Vagina (tissue), 2 donors: Measurements from ENCODE around the gene ARHGAP42. TPM values are rescaled to one million over a fixed set of nuclear protein-coding genes. Genes with fewer than 3 reads are reported as not detected.

Experiments
- DNase-seq, 2 donors: peaks; one replicate each; pipeline ENCODE4 v3.0.0-alpha.2; 2017; ENCODE audit errors: extremely low spot score in 2 of 2
- H3K27ac ChIP-seq: fragments of 200-600 bp; sonication (generic); one replicate; pipeline ENCODE4 v1.5.1; 2019
- H3K27me3 ChIP-seq: fragments of 200-600 bp; sonication (generic); one replicate; pipeline ENCODE4 v1.5.1; 2019
- H3K36me3 ChIP-seq, 2 donors: fragments of 200-600 bp; sonication (generic); one replicate each; pipeline ENCODE4 v1.5.1; 2017 to 2019
- H3K4me1 ChIP-seq: fragments of 200-600 bp; sonication (generic); one replicate; pipeline ENCODE4 v1.5.1; 2019
- H3K4me3 ChIP-seq, 2 donors: fragments of 200-600 bp; sonication (generic); 1 replicate in 1 of 2; 2 replicates in 1 of 2; pipeline ENCODE4 v1.5.1; 2016 to 2019
- H3K9me3 ChIP-seq: fragments of 200-600 bp; sonication (generic); one replicate; pipeline ENCODE4 v1.5.1; 2019
- POLR2A ChIP-seq, 2 donors: fragments of 450-650 bp; IDR thresholded peaks; one replicate each; pipeline ENCODE4 v1.6.1; 2017; ENCODE audit warnings: antibody characterized with exemption in 2 of 2, mild to moderate bottlenecking in 2 of 2, moderate library complexity in 2 of 2
- POLR2AphosphoS5 ChIP-seq, 2 donors: sonication (generic); formaldehyde crosslinking; IDR thresholded peaks; one replicate each; pipeline ENCODE4 v1.9.0; 2017; ENCODE audit warnings: antibody characterized with exemption in 2 of 2, mild to moderate bottlenecking in 2 of 2, low read depth in 1 of 2; ENCODE audit not compliant: insufficient read depth in 1 of 2
- intact Hi-C: fragments of 100-400 bp; cut with DNase I; formaldehyde crosslinking; loops from one replicate; pipeline ENCODE4 v1.15.1; 2023
- total RNA-seq: library from RNA; depleted of rRNA; stranded (reverse); fragments of >200 nt; gene quantifications from one replicate; pipeline ENCODE4 v1.2.3, GENCODE V29; 2016
- TF ChIP-seq, protein P1 (sequence below), 3 experiments: fragments of 450-650 bp in 2 of 3; fragments of 200-600 bp in 1 of 3; sonication (generic) in 1 of 3; IDR thresholded peaks; one replicate each; pipeline ENCODE4 v1.5.1; 2017 to 2019; ENCODE audit warnings: antibody characterized with exemption in 3 of 3, mild to moderate bottlenecking in 2 of 3, moderate library complexity in 2 of 3

ARHGAP42 gene
- total RNA-seq, 1 donor from 2014 or later, result 5.9 TPM

DNA sequence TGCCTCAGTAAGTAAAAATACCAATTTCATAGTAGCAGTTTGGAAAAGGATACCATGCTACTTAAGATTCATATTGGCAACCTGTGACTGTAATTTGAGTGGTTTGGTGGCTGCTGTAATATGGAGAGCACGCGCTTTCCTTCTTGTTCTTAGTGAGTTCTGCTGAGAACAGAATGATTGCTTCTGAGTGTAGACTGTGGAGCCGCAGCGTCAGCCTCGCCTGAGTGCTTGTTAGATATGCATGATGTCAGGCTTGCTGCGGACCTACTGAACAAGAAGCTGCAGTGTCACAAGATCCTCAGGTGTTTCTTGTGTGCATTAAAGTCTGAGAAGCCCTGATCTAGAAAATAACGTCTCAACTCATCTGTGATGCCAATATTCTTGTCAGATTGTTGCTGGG lies 143.2 kb downstream of the ARHGAP42 start:
- intact Hi-C loops, result no loop called here
- H3K36me3 ChIP-seq, result no peaks in the 10 kb centered on the region
- peaks cover 31% of the 10 kb centered on the region for H3K4me1 ChIP-seq
- TF ChIP-seq, protein P1, sequence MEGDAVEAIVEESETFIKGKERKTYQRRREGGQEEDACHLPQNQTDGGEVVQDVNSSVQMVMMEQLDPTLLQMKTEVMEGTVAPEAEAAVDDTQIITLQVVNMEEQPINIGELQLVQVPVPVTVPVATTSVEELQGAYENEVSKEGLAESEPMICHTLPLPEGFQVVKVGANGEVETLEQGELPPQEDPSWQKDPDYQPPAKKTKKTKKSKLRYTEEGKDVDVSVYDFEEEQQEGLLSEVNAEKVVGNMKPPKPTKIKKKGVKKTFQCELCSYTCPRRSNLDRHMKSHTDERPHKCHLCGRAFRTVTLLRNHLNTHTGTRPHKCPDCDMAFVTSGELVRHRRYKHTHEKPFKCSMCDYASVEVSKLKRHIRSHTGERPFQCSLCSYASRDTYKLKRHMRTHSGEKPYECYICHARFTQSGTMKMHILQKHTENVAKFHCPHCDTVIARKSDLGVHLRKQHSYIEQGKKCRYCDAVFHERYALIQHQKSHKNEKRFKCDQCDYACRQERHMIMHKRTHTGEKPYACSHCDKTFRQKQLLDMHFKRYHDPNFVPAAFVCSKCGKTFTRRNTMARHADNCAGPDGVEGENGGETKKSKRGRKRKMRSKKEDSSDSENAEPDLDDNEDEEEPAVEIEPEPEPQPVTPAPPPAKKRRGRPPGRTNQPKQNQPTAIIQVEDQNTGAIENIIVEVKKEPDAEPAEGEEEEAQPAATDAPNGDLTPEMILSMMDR (IDR thresholded peaks at IDR 0.05), result no peak
- TF ChIP-seq POLR2A (IDR thresholded peaks at IDR 0.05) (no peak), POLR2AphosphoS5 (IDR thresholded peaks at IDR 0.05; ENCODE audit: insufficient read depth in 1 of 2, low read depth in 1 of 2) (no peak)
- no peaks in the 10 kb centered on the region for H3K27me3 ChIP-seq
- H3K4me3 ChIP-seq, result no peak overlapping the region
- DNase-seq, result no peak
- no peaks in the 10 kb centered on the region for H3K9me3 ChIP-seq
- H3K27ac ChIP-seq, result no peak overlapping the region

DNA sequence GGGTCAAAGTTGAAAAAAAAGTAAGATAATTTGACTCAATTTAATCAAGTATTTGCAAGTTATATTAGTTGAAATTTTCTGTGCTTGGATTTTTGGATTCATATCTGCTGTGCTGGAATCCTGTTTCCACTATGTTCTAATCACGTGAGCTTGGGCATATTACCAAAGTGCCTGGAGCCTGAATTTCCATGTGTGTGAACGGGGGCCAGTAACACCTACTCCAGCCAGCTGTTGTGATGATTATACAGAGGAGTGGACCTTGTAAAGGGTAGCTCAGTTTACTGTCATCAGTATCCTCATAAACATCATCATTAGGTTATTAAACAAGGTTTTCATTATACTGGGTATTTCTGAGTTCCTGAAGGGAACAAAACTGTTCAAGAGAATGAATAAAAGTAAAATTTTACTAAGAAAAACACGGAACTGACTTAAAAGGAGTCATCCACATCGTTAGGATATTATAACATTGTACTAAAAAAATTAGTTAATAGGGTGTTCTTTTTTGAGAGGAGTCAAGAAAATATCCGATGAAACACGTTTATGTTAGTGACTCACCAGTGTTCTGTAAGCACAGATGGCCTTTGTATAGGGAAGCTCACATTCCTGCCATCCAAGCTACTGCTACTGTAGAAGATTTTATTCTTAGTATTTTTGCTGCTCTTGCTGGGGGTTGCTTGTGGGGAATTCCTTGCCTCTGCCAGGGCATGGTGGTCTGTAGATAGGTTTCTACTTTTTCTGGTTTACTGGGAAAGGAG lies 144.1 kb downstream of the ARHGAP42 start:
- H3K4me1 ChIP-seq, result peaks cover 22% of the 10 kb centered on the region
- H3K9me3 ChIP-seq, result no peaks in the 10 kb centered on the region
- intact Hi-C loops, result no loop called here
- no peaks in the 10 kb centered on the region for H3K36me3 ChIP-seq
- DNase-seq, result no peak
- H3K27me3 ChIP-seq, result no peaks in the 10 kb centered on the region
- no peak overlapping the region for H3K4me3 ChIP-seq
- TF ChIP-seq, protein P1 (IDR thresholded peaks at IDR 0.05), result no peak
- no peak for TF ChIP-seq POLR2A (IDR thresholded peaks at IDR 0.05)
- TF ChIP-seq POLR2AphosphoS5 (IDR thresholded peaks at IDR 0.05; ENCODE audit: insufficient read depth in 1 of 2, low read depth in 1 of 2), result no peak
- H3K27ac ChIP-seq, result no peak overlapping the region

GRCh38 chr11:100831929-100832494 lies 144.9 kb downstream of the ARHGAP42 start:
- intact Hi-C loops, result no loop called here
- no peak for DNase-seq

GRCh38 chr11:100832829-100833228 lies 145.7 kb downstream of the ARHGAP42 start:
- Histone ChIP-seq H3K9me3 (no peaks in the 10 kb centered on the region), H3K4me3 (no peak overlapping the region), H3K27me3 (no peaks in the 10 kb centered on the region), H3K36me3 (no peaks in the 10 kb centered on the region), H3K4me1 (peaks cover 16% of the 10 kb centered on the region), H3K27ac (no peak overlapping the region)
- intact Hi-C loops, result no loop called here
- TF ChIP-seq POLR2A (IDR thresholded peaks at IDR 0.05) (no peak), POLR2AphosphoS5 (IDR thresholded peaks at IDR 0.05; ENCODE audit: insufficient read depth in 1 of 2, low read depth in 1 of 2) (no peak)
- TF ChIP-seq, protein P1 (IDR thresholded peaks at IDR 0.05), result no peak
- no peak for DNase-seq

More at GRCh38 chr11:100831929-100832494, 144.9 kb downstream of the ARHGAP42 start:
- H3K4me3 ChIP-seq, result no peak overlapping the region
- TF ChIP-seq, protein P1 (IDR thresholded peaks at IDR 0.05), result no peak
- TF ChIP-seq POLR2AphosphoS5 (IDR thresholded peaks at IDR 0.05; ENCODE audit: insufficient read depth in 1 of 2, low read depth in 1 of 2) (no peak), POLR2A (IDR thresholded peaks at IDR 0.05) (no peak)
- H3K9me3 ChIP-seq, result no peaks in the 10 kb centered on the region
- no peaks in the 10 kb centered on the region for H3K36me3 ChIP-seq
- H3K4me1 ChIP-seq, result peaks cover 16% of the 10 kb centered on the region
- H3K27me3 ChIP-seq, result no peaks in the 10 kb centered on the region
- H3K27ac ChIP-seq, result no peak overlapping the region

GRCh38 chr11:100833276-100833675 lies 146.2 kb downstream of the ARHGAP42 start:
- Histone ChIP-seq H3K9me3 (no peaks in the 10 kb centered on the region), H3K27ac (no peak overlapping the region), H3K27me3 (no peaks in the 10 kb centered on the region), H3K4me3 (no peak overlapping the region), H3K4me1 (peaks cover 16% of the 10 kb centered on the region), H3K36me3 (no peaks in the 10 kb centered on the region)
- DNase-seq, result no peak
- intact Hi-C loops, result no loop called here
- no peak for TF ChIP-seq POLR2A (IDR thresholded peaks at IDR 0.05)
- TF ChIP-seq, protein P1 (IDR thresholded peaks at IDR 0.05), result no peak
- no peak for TF ChIP-seq POLR2AphosphoS5 (IDR thresholded peaks at IDR 0.05; ENCODE audit: insufficient read depth in 1 of 2, low read depth in 1 of 2)
